ENCODE results near the gene KIF12.

DNA sequence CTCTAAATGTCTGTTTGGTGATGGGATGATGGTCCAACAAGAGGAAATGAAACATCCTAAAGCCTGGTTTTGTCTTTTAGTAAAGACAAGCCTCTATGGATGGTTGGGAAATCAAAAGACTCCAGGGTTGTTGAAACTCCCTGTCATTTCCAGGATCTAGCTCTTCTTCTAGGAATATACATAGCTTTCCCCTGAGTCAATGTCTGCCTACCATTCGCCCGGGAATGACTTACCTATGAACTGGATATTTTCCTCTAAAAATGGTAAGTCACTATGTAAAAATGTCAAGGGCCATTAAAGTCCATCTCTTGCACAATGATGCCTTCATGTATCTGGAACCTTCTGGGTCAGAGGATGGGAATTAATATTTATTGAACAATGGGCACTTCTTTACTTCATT, 11.1 kb upstream of the KIF12 start:
- TF ChIP-seq, protein P1, sequence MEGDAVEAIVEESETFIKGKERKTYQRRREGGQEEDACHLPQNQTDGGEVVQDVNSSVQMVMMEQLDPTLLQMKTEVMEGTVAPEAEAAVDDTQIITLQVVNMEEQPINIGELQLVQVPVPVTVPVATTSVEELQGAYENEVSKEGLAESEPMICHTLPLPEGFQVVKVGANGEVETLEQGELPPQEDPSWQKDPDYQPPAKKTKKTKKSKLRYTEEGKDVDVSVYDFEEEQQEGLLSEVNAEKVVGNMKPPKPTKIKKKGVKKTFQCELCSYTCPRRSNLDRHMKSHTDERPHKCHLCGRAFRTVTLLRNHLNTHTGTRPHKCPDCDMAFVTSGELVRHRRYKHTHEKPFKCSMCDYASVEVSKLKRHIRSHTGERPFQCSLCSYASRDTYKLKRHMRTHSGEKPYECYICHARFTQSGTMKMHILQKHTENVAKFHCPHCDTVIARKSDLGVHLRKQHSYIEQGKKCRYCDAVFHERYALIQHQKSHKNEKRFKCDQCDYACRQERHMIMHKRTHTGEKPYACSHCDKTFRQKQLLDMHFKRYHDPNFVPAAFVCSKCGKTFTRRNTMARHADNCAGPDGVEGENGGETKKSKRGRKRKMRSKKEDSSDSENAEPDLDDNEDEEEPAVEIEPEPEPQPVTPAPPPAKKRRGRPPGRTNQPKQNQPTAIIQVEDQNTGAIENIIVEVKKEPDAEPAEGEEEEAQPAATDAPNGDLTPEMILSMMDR (conservative IDR thresholded peaks at IDR 0.05), result no peak
- no peak for TF ChIP-seq ZFX (IDR thresholded peaks at IDR 0.05)
